RWPE1 (cell line): ENCODE measurements around the gene TBL2.

Experiments used
- CTCF ChIA-PET: fragments of 350-600 bp; sonication (Branson Sonifier 250); formaldehyde crosslinking; extraction: SDS; loops from one replicate; lab custom pipeline; 2021; lab: Yijun Ruan, JAX
- POLR2A ChIA-PET: fragments of 400-600 bp; formaldehyde crosslinking; extraction: SDS; loops from one replicate; lab custom pipeline; 2020; ENCODE audit warnings: antibody characterized with exemption; ENCODE audit not compliant: low non-redundant PET; lab: Yijun Ruan, JAX
- DNase-seq: peaks from one replicate; pipeline ENCODE4 v3.0.0; 2012; ENCODE audit warnings: low spot score
- H3K27ac ChIP-seq: fragments of 450-650 bp; 2 replicates; pipeline ENCODE4 v1.5.1; 2017
- TF ChIP-seq, protein P1 (sequence below): fragments of 450-650 bp; conservative IDR thresholded peaks from 2 replicates; pipeline ENCODE4 v1.5.1; 2017; ENCODE audit warnings: low read depth, mild to moderate bottlenecking

The TBL2 gene

DNA sequence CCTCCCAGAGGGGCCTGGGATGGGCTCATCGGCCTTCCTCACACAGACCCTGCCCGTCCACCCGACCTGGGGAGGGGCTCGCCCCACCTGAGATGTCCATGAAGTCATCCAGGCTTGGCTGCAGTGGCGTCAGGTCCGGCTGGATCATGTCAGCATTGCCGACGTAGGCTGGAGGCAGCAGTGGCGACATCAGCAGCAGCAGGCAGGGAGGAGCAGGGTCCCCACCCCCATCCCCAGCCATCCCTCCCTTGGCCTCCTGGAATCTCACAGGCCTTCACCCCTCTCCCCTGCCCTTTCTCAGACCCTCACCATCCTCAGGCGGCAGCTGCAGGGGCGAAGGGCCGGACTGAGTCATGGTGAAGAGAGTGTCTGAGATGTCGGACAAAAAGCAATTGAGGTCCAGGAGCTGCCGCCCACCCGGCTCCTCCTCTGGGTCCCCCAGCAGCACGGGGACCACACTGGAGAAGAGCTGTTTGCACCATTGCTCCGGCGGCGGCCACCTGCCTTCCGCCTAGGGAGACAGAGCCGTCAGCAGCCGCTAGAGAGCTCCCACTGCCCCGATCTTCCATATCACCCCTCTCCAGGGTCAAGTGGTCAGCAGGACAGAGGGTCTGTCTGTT is 27.3 kb upstream of the TBL2 start:
- no peak overlapping the region; the same call in 1 of the 2 replicates for H3K27ac ChIP-seq
- ChIA-PET POLR2A (no interaction called here), CTCF (interaction anchor here (0.6 to 1.0 kb wide), 3 partner anchors 100 to 230 kb away, joined by 3 to 5 read pairs (median 3); no protein-coding TSS in a partner anchor)
- DNase-seq = no peak
- TF ChIP-seq, protein P1, sequence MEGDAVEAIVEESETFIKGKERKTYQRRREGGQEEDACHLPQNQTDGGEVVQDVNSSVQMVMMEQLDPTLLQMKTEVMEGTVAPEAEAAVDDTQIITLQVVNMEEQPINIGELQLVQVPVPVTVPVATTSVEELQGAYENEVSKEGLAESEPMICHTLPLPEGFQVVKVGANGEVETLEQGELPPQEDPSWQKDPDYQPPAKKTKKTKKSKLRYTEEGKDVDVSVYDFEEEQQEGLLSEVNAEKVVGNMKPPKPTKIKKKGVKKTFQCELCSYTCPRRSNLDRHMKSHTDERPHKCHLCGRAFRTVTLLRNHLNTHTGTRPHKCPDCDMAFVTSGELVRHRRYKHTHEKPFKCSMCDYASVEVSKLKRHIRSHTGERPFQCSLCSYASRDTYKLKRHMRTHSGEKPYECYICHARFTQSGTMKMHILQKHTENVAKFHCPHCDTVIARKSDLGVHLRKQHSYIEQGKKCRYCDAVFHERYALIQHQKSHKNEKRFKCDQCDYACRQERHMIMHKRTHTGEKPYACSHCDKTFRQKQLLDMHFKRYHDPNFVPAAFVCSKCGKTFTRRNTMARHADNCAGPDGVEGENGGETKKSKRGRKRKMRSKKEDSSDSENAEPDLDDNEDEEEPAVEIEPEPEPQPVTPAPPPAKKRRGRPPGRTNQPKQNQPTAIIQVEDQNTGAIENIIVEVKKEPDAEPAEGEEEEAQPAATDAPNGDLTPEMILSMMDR = no peak

DNA sequence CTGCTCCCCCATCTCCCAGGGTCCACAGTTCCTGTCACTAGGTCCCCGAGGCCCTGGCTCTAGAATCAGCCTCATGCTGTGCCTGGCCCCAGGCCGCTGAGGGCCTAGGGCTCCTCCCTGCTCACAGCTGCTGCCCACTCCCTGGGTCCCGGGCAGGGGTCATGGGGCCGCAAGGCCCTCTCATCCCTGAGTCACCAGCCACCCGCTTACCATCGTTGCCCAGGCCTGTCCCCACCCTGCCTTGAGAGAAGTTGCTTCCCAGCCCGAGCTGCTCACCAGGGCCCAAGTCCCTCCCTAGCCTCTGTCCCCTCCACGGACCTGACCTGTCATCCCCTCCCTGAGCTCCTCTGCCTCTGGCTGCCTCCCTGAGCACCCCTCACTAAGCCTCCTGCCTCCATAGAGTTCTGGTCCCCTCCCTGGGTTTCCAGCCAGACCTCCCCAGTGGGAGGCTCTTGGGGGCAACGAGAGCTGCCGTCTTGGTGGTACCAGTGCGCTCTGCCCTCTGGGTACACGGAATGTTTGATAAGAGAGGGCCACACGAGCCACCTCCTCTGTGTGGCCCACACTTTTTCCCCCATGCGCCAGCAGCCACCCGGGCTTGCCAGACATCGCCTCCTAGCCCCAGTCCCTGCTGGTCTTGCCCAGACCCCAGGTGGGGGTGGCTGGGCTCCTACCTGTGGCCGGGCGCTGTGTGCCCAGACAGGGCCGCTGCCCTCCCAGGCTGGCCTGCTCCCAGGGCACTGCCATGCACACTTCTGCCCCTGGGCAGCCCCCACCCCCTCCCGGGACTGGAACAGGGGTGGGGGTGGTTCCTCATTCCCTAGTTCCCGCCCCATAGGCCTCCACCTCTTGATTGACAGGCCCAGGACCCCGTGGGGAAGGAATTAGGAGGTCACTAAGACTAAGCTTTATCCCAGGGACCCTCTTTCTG is 24.6 kb upstream of the TBL2 start:
- ChIA-PET CTCF (interaction anchor here (0.6 to 1.1 kb wide), 3 partner anchors 122 to 278 kb away, joined by 5 to 6 read pairs (median 6); no protein-coding TSS in a partner anchor), POLR2A (no interaction called here)
- TF ChIP-seq, protein P1 = no peak
- peak overlapping the region; percentile 25; the same call in 1 of the 2 replicates for H3K27ac ChIP-seq
- no peak for DNase-seq

DNA sequence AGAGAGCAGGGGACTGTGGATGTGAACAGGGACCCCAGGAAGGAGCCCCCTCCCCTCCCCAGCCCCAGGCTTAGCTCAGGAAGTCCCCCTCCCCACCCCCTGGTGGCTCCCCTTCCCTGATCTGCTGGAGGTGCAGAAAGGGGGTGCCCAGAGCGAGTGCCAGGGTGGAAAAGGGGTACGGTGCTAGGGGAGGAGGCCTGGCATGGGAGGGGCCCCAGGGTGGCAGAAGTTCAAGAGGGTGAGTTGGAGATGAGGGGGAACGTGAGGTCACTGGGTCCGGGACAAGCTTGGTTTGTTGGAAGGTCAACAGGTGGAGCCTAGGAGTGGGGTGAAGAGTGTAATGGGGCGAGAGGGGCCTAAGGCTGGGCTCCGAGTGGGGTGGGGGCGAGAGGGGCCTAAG is 21.5 kb upstream of the TBL2 start:
- POLR2A ChIA-PET = no interaction called here
- TF ChIP-seq, protein P1 = no peak
- H3K27ac ChIP-seq = no peak overlapping the region
- no peak for DNase-seq
- CTCF ChIA-PET = no interaction called here

DNA sequence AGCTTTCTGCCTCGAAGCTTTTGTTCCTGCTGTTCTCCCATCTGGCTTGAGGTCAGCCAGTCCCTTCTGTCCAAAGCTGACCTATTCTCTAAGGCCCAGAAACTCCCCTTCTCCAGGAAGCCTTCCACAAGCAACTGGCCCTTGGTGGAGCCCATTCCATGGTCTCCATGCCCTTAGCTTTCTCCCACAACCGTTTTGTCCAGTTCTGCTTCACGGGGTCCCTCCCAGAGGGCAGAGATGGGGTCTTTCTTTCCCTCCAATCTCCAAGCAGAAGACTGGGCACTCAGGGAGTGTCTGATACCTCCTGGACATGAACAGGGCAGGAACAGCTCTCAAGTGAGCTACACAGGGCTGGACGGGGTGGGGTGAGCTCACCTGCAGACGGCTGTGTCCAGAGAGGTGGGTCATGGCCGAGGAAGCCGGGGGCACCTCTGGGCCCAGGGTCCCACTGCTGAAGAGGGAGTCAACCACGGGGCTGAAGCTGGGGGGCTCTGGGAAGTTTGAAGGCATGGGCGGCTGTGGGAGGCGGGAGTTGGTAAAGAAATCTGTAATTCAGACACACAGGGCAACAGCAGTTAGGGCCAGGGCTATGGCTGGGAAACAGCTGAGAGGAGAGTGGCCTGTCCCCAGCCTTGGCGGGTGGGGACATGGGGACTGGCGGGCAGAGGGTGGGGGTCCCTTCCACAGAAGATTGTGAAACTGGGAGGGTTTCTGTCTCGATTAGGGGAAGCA is 20.9 kb upstream of the TBL2 start:
- ChIA-PET POLR2A (no interaction called here), CTCF (interaction anchor here (0.5 to 0.6 kb wide), 2 partner anchors 8 to 126 kb away, joined by 3 read pairs; no protein-coding TSS in a partner anchor)
- DNase-seq = no peak
- H3K27ac ChIP-seq = no peak overlapping the region
- TF ChIP-seq, protein P1 = no peak

DNA sequence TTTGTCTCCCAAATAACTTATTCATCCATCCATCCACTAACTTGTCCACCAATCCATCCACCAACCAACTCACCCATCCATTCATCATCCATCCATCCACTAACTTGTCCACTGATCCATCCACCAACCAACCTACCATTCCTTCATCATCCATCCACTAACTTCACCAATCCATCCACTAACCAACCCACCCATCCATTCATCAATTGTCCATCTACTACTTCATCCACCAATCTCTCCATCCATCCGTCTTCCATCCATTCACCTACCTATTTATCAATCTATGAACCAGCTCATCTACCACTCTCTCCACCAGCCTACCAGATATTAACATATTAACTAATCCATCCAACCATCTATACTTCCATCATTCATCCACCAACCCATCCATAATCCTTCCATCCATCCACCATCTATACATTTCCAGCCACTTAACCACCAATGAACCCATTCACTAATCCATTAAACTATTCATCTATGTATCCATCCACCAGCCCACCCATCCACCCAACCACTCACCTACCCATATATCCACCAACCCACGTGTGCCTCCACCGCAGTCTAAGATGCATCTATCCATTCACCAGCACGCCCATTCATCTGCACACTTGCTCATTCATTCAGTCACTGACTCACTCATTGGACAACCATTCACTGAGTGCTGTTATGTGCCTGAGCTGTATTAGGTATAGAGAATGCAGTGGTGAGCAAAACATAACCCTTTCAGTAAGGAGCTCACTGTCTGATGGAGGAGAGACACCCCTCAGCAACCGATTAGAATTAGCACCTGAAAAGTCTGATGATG is 19.8 kb upstream of the TBL2 start:
- DNase-seq = no peak
- POLR2A ChIA-PET = no interaction called here
- CTCF ChIA-PET = interaction anchor here (0.5 to 0.6 kb wide), 2 partner anchors 9 to 127 kb away, joined by 3 read pairs; no protein-coding TSS in a partner anchor
- TF ChIP-seq, protein P1 = no peak
- H3K27ac ChIP-seq = no peak overlapping the region
